Prostate gland (tissue), 2 donors: ENCODE measurements around the gene MBNL2.

Experiments
- POLR2A ChIP-seq: fragments of 450-650 bp; IDR thresholded peaks from one replicate; pipeline ENCODE4 v1.6.1; 2016; ENCODE audit warnings: antibody characterized with exemption, mild to moderate bottlenecking
- POLR2AphosphoS5 ChIP-seq: sonication (generic); formaldehyde crosslinking; IDR thresholded peaks from one replicate; pipeline ENCODE4 v1.6.1; 2017; ENCODE audit warnings: antibody characterized with exemption
- TF ChIP-seq, protein P1 (sequence below), 4 experiments: fragments of 200-600 bp in 2 of 4; fragments of 450-650 bp in 2 of 4; sonication (generic) in 2 of 4; IDR thresholded peaks; 1 replicate in 3 of 4; 2 replicates in 1 of 4; pipeline ENCODE4 v1.5.1; 2016 to 2019; ENCODE audit warnings: antibody characterized with exemption in 4 of 4, mild to moderate bottlenecking in 2 of 4, moderate library complexity in 2 of 4

DNA sequence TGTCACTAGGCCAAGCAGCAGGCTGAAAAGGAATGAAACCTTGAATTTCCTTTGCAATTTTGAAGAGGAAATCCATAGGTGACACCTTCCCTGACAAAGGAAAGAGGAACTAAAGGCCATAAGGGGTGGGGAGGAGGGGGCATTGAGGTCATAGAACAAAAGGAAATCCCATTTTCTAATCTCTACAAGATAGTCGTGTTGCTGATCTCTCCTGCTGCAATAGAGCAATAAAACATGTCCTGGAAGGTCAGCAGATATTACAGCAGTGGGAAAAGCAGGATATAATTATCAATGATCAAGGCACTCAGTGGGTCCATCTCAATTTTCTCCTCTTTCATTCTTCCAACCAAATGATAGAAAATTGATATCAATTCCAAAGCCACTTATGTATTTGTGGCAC lies 191.6 kb downstream of the MBNL2 start:
- TF ChIP-seq, protein P1, sequence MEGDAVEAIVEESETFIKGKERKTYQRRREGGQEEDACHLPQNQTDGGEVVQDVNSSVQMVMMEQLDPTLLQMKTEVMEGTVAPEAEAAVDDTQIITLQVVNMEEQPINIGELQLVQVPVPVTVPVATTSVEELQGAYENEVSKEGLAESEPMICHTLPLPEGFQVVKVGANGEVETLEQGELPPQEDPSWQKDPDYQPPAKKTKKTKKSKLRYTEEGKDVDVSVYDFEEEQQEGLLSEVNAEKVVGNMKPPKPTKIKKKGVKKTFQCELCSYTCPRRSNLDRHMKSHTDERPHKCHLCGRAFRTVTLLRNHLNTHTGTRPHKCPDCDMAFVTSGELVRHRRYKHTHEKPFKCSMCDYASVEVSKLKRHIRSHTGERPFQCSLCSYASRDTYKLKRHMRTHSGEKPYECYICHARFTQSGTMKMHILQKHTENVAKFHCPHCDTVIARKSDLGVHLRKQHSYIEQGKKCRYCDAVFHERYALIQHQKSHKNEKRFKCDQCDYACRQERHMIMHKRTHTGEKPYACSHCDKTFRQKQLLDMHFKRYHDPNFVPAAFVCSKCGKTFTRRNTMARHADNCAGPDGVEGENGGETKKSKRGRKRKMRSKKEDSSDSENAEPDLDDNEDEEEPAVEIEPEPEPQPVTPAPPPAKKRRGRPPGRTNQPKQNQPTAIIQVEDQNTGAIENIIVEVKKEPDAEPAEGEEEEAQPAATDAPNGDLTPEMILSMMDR (IDR thresholded peaks at IDR 0.05) = no peak
- TF ChIP-seq POLR2A = no peak
- no peak for TF ChIP-seq POLR2AphosphoS5
